Psoas muscle (tissue), 8 donors: ENCODE data around the gene FAM90A26. TPM values are rescaled to one million over a fixed set of nuclear protein-coding genes. Genes with fewer than 3 reads are reported as not detected.
"Not testable (repeated sequence)": the region's sequence is repeated elsewhere in the genome, so short reads cannot be mapped to it uniquely, and the experiment has no call there.

Experiments used
- ATAC-seq, 4 donors: fragments of 200-7000 bp; cut with Tn5 transposase; one replicate each; pipeline ENCODE4 v1.9.1; 2020; ENCODE audit warnings: moderate library complexity in 3 of 4, mild to moderate bottlenecking in 2 of 4
- DNase-seq, 2 donors: peaks; one replicate each; pipeline ENCODE4 v3.0.0-alpha.2; 2020
- H3K27ac ChIP-seq: fragments of 200-600 bp; one replicate; pipeline ENCODE4 v1.8.0; 2022
- H3K27me3 ChIP-seq, 3 donors: fragments of 200-600 bp in 1 of 3; one replicate each; pipeline versions ENCODE4 v1.6.1 to v1.8.0; 2013 to 2022; ENCODE audit warnings: low read length in 2 of 3, mild to moderate bottlenecking in 2 of 3, moderate library complexity in 1 of 3; ENCODE audit not compliant: insufficient read depth in 3 of 3
- H3K36me3 ChIP-seq, 2 donors: fragments of 200-600 bp in 1 of 2; one replicate each; pipeline versions ENCODE4 v1.6.1 to v1.8.0; 2013 to 2022; ENCODE audit warnings: low read depth in 1 of 2, mild to moderate bottlenecking in 1 of 2, moderate library complexity in 1 of 2; ENCODE audit not compliant: insufficient read depth in 1 of 2
- H3K4me1 ChIP-seq: fragments of 200-600 bp; one replicate; pipeline ENCODE4 v1.8.0; 2022
- H3K4me3 ChIP-seq: fragments of 200-600 bp; one replicate; pipeline ENCODE4 v1.8.0; 2022; ENCODE audit warnings: mild to moderate bottlenecking
- H3K9me3 ChIP-seq: fragments of 200-600 bp; one replicate; pipeline ENCODE4 v1.8.0; 2022
- WGBS, 3 donors: extraction: QIAGEN DNeasy Blood & Tissue Kit; methylation state at CpG; one replicate each; pipeline versions ENCODE4 v1.1.6 to v1.1.7; 2013; 5-methylcytosine and 5-hydroxymethylcytosine counted together
- intact Hi-C, 2 donors: fragments of 100-400 bp; cut with DNase I; formaldehyde crosslinking; loops; one replicate each; pipeline versions ENCODE4 v1.11.0 to v1.14.2; 2022
- polyA plus RNA-seq, 3 donors: library from polyadenylated mRNA; stranded (reverse); fragments of 200-250 nt; gene quantifications; one replicate each; pipeline ENCODE4 v1.2.3, GENCODE V29; 2013
- total RNA-seq, 4 donors: library from RNA; stranded (reverse); fragmentation: NEBNext Ultra II Directional in 2 of 4; extraction: Animal tissue kit (Norgen Biotek cat#: 25700) in 2 of 4; gene quantifications; one replicate each; pipeline versions ENCODE4 v1.2.1 to v1.2.4, GENCODE V29; 2021 to 2023
- donor health status: healthy with polysubstance abuse.
- donor health status: DM: no; HTN: no; CAD: no; lungs with moderate emphysema.
- donor health status: Bipolar disorder and iron deficiency.
- donor health status: healthy.
- donor health status: DM: yes; HTN: yes; CAD: no.
- donor health status: DM: no; HTN: no; CAD: no.
- donor health status: DM: no; HTN: no; CAD: no.
- donor health status: DM: yes; HTN: yes; CAD: no.

FAM90A26 gene
- total and polyA plus RNA-seq, 7 donors = not detected

DNA sequence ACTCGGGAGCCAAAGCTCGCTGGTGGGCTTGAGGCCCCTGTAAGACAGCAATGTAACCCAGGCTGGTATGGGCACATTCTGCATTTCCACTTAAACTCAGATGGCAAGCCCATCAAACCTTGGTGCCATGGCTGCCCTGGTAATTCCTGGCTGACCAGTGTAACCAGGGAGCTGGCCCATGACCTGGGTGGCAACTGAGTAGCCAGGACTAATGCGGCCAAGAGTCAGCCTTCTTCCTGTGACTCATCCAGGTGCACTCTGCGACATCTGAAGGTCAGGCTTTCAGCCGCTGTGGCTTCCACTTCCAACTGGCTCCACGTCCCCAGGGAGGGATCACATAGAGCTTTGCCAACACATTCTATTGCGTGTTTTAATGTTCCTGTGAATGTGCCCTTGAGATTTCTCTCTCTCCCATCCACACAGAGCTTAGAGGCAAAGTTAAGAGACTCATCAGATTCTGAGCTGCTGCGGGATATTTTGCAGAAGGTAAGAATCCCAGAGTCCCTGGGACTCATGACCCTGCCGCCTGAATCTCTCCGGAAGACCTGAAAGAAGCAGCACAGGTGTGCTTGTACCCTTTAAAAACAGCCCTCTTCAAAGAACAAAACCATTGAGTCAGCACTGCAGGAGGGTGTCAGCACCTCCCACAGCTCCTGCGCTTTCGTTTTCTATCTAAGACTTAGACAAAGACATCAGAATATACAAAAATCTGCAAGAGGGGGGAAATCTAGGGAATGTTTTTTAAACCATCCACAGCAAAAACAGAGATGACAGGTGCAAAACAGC lies 14.9 kb upstream of the FAM90A26 start:
- ATAC-seq, H3K9me3 ChIP-seq, H3K27ac ChIP-seq, H3K27me3 ChIP-seq, intact Hi-C loops, H3K4me3 ChIP-seq, H3K36me3 ChIP-seq, H3K4me1 ChIP-seq, DNase-seq: not testable (repeated sequence)
- WGBS, 3 donors = 60 to 71% (median 64%) methylated on average over 10 to 12 of the region's 12 CpGs

- H3K4me3 ChIP-seq, H3K9me3 ChIP-seq, H3K36me3 ChIP-seq, H3K4me1 ChIP-seq, intact Hi-C loops, ATAC-seq, H3K27me3 ChIP-seq, H3K27ac ChIP-seq, DNase-seq: not testable (repeated sequence)
- WGBS, 3 donors = 26 to 42% methylated on average over 3 to 6 of the region's 6 CpGs; no CpG with 5 or more reads in 1 of the 3 donors
Observed at GRCh38 chr4:9158392-9158791, 11.8 kb upstream of the FAM90A26 start.

GRCh38 chr4:9160046-9160445 lies 10.2 kb upstream of the FAM90A26 start:
- H3K4me1 ChIP-seq, DNase-seq, H3K9me3 ChIP-seq, H3K27ac ChIP-seq, H3K36me3 ChIP-seq, intact Hi-C loops, ATAC-seq, H3K27me3 ChIP-seq, H3K4me3 ChIP-seq: not testable (repeated sequence)
- WGBS, 3 donors = 74 to 100% methylated on average over 3 to 6 of the region's 6 CpGs; no CpG with 5 or more reads in 1 of the 3 donors

DNA sequence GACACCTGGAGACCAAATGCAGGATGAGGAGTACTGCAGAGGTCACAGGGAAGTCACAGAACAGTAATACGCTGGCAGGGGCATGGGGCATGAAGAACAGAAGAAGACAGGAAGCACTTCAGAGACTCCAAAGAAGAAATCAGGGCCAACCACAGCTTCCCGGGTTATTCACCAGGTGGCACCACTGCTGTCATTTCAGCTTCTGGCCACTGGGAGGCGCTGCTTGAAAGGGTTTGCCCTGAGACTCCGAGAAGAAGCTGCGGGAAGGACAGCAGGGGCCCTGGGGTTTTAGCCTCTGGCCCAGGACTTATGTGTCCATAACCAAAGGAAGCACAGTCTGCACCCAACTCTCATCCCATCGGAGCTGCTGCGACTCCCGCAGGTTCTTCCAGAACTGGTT lies 4.2 kb upstream of the FAM90A26 start:
- H3K4me1 ChIP-seq, H3K9me3 ChIP-seq, H3K36me3 ChIP-seq, ATAC-seq, H3K27ac ChIP-seq, intact Hi-C loops, H3K4me3 ChIP-seq, H3K27me3 ChIP-seq, DNase-seq: not testable (repeated sequence)
- WGBS, 3 donors = 0 to 7% methylated on average over 3 to 8 of the region's 8 CpGs; no CpG with 5 or more reads in 1 of the 3 donors

- ATAC-seq, H3K4me1 ChIP-seq, H3K27ac ChIP-seq, H3K36me3 ChIP-seq, H3K27me3 ChIP-seq, DNase-seq, H3K4me3 ChIP-seq, intact Hi-C loops, H3K9me3 ChIP-seq: not testable (repeated sequence)
- WGBS, 3 donors = 94% methylated on average over 12 of the region's 13 CpGs; no CpG with 5 or more reads in 2 of the 3 donors
Observed at GRCh38 chr4:9210357-9210756, 40.1 kb downstream of the FAM90A26 start, which contains the start of gene USP17L10. Gene USP17L10, plus strand, starts transcription at chr4:9210657. Its CDS starts 0 bp downstream, at chr4:9210657.

DNA sequence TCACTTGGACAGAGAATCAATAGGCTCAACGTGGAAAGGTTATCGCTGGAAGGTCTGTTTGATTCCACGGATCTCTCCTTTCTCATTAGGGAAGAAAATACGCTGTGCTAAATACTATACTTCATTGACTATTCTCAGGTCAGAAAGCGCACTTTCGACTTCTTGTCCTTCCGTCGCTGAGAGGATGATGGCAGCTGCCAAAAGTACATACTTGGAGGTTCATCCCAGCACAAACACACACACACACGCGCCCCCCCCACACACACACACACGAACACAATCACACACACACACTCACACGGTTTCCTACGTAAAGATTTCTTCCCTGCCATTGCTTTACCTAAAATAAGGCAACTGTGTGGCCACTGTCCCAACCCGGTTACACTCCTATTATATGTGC lies 44.5 kb downstream of the FAM90A26 start:
- H3K36me3 ChIP-seq, H3K27me3 ChIP-seq, H3K4me3 ChIP-seq, H3K4me1 ChIP-seq, ATAC-seq, H3K27ac ChIP-seq, intact Hi-C loops, H3K9me3 ChIP-seq: not testable (repeated sequence)
- 72 to 83% (median 77%) methylated on average over 8 to 11 of the region's 14 CpGs for WGBS, 3 donors
- peak in 1 of 2 donors; percentile 4 for DNase-seq

- 96% methylated on average over 10 of the region's 14 CpGs; no CpG with 5 or more reads in 2 of the 3 donors for WGBS, 3 donors
Observed at GRCh38 chr4:9215105-9215504, 44.9 kb downstream of the FAM90A26 start, which contains the start of gene USP17L11. Gene USP17L11, plus strand, starts transcription at chr4:9215405. Its CDS starts 0 bp downstream, at chr4:9215405.

DNA sequence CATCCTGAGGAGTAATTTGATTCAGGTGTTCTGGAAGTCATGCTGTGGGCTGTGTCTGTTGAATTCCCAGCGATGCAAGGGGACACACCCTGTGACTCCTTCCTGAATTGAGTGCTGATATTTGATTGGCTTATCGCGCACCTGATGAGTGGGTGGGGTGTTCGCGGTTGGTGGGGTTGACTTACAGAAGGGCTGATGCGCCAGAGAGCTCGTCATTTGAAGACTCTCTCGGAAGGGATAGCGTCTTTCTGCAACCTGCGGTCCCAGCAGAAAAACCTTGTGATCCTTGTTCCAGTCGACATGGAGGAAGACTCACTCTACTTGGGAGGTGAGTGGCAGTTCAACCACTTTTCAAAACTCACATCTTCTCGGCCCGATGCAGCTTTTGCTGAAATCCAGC lies 49.6 kb downstream of the FAM90A26 start, which contains the start of gene USP17L12:
USP17L12 (plus strand) TSS at position 301 of the 400 bp plus-strand sequence; CDS start at position 301, 0 bp downstream.
- H3K9me3 ChIP-seq, H3K27ac ChIP-seq, ATAC-seq, H3K4me3 ChIP-seq, H3K4me1 ChIP-seq, H3K36me3 ChIP-seq, intact Hi-C loops, H3K27me3 ChIP-seq, DNase-seq: not testable (repeated sequence)
- WGBS, 3 donors = no CpG with 5 or more reads among the region's 13 CpGs

More at GRCh38 chr4:9215105-9215504, 44.9 kb downstream of the FAM90A26 start, which contains the start of gene USP17L11:
- H3K4me3 ChIP-seq, H3K4me1 ChIP-seq, H3K27me3 ChIP-seq, DNase-seq, H3K9me3 ChIP-seq, ATAC-seq, intact Hi-C loops, H3K27ac ChIP-seq, H3K36me3 ChIP-seq: not testable (repeated sequence)

DNA sequence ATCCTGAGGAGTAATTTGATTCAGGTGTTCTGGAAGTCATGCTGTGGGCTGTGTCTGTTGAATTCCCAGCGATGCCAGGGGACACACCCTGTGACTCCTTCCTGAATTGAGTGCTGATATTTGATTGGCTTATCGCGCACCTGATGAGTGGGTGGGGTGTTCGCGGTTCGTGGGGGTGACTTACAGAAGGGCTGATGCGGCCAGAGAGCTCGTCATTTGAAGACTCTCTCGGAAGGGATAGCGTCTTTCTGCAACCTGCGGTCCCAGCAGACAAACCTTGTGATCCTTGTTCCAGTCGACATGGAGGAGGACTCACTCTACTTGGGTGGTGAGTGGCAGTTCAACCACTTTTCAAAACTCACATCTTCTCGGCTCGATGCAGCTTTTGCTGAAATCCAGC lies 54.4 kb downstream of the FAM90A26 start, which contains the start of gene USP17L13:
USP17L13 (plus strand) TSS at position 301 of the 400 bp plus-strand sequence; CDS start at position 301, 0 bp downstream.
- H3K4me3 ChIP-seq, H3K36me3 ChIP-seq, H3K9me3 ChIP-seq, DNase-seq, ATAC-seq, H3K27ac ChIP-seq, H3K4me1 ChIP-seq, H3K27me3 ChIP-seq, intact Hi-C loops: not testable (repeated sequence)
- WGBS, 3 donors = no CpG with 5 or more reads among the region's 14 CpGs
